Mucosa of stomach (tissue), 1 donor: Measurements from ENCODE around the gene COL7A1.

Experiments used
- H3K27me3 ChIP-seq: one replicate; pipeline ENCODE4 v1.7.0; 2013; ENCODE audit warnings: mild to moderate bottlenecking, low read length; ENCODE audit not compliant: control insufficient read depth, insufficient read depth
- H3K36me3 ChIP-seq: one replicate; pipeline ENCODE4 v1.7.0; 2013; ENCODE audit warnings: low read length; ENCODE audit not compliant: control insufficient read depth, insufficient read depth
- H3K4me1 ChIP-seq: one replicate; pipeline ENCODE4 v1.7.0; 2013; ENCODE audit warnings: mild to moderate bottlenecking, low read length; ENCODE audit not compliant: control insufficient read depth, insufficient read depth
- H3K4me3 ChIP-seq: one replicate; pipeline ENCODE4 v1.7.0; 2013; ENCODE audit warnings: low read length
- H3K9ac ChIP-seq: one replicate; pipeline ENCODE4 v1.7.0; 2013; ENCODE audit warnings: mild to moderate bottlenecking, low read length, moderate library complexity
- H3K9me3 ChIP-seq: one replicate; pipeline ENCODE4 v1.7.0; 2013; ENCODE audit warnings: mild to moderate bottlenecking, low read length, moderate library complexity; ENCODE audit not compliant: control insufficient read depth
- donor health status: Pancreatic carcinoma.

COL7A1 gene

DNA sequence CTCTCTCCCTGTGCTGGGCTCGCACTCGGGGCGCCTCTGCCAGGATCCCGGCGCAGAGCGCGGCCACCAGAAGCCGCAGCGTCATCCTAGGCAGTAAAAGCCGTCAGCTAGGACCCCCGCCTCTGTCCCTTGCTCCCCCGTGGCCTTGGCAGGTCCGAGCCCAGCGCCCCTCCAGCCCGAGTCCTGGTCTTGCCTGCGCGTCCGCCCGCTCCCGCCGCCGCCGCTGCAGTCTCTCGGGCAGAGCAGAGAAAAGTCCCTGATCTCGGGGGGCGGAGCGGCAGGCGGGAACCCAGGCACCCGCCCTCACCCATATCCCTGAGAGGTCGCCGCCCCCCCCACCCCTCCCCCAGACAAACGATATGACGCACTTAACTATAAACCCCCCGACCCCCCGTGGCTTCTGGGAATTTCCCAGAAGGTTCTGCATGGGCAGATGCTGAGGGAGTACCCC is at the start of gene COL7A1:
TSS of gene COL7A1 (minus strand) at position 255 of the 451 bp plus-strand sequence. CDS start at position 85, 170 bp downstream.
- Histone ChIP-seq H3K4me3 (no peak within 1 kb of the TSS), H3K9ac (peak within 1 kb of the TSS; percentile 50), H3K4me1 (peaks cover 29% of the 10 kb centered on the region), H3K36me3 (peaks cover 23% of the 10 kb centered on the region), H3K27me3 (peaks cover 26% of the 10 kb centered on the region), H3K9me3 (no peaks in the 10 kb centered on the region)

DNA sequence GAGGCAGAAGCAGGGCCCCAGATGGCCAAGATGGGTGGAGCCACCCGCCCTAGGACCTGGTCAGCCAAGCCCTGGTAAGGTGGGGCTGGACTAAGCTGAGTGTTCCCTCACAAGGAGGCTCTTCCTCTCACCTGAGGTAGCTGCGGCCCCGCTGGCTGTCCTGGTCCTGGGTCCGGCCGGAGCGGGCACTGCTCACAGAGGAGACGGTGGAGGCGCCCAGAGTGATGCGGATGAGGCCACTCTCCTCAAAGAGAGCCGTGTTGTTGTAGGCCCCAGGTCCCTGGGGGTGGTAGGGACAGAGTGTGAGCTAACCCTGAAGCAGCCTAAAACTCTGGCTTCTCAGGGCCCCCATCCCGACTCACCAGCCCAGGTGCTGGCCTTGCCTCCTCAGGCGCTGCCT is 47.5 kb upstream of the COL7A1 start:
- no peak overlapping the region for H3K4me3 ChIP-seq
- no peaks in the 10 kb centered on the region for H3K36me3 ChIP-seq
- H3K9ac ChIP-seq: no peak overlapping the region
- no peaks in the 10 kb centered on the region for H3K27me3 ChIP-seq
- H3K4me1 ChIP-seq: no peaks in the 10 kb centered on the region
- no peaks in the 10 kb centered on the region for H3K9me3 ChIP-seq

DNA sequence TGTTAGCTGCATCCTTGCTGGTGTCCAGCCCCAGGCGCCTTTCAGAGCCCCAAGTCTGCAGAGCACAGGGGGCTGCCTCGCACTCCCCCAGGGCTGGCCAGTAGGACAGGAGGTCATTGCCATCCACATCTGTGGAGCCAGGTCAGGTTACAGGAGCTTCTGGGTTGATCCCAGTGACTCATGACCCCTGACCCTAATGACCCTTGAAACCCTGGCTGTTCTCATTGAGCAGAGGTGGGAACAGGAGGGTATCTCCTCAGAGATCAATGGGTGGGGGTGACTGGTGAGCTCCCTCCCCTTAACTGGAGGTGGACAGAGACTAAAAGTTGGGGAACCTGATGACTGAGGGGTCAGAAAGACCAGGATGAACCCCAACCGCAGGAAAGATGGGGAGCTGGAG is 46.3 kb upstream of the COL7A1 start:
- Histone ChIP-seq H3K27me3 (no peaks in the 10 kb centered on the region), H3K9ac (no peak overlapping the region), H3K36me3 (no peaks in the 10 kb centered on the region), H3K4me3 (no peak overlapping the region), H3K9me3 (no peaks in the 10 kb centered on the region), H3K4me1 (peaks cover 2% of the 10 kb centered on the region)

DNA sequence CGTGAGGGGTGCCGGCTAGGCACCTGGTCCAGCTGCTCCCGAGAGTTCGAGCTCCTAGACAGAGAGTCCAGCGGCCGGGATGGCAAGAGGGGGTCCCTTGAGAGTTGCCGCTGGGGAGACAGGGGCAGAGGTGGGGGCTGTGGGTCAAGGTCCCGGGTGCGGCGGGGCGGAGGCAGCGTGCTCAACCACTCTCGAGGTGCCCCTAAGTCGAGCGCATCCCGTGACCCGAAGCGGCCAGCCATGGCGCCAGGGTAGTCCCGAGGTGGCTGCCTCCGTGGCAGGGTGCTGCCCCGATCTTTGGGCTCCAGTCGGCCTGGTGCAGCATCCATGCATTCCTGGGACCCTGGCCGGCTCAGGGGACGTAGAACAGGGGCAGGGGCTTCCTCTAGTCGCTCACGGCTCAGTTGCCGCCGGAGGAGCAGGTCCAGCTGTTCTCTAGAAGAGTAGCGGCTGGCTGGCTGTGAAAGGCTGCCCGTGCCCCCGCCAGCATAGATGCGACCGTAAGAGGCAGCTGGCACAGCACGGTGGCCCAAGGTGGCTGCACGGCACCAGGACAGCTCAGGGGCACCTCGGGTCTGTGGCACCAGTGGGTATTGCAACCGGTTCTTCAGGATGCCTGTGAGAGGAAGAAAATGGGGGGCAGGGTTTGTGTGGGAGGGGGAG is 44.9 kb upstream of the COL7A1 start:
- H3K4me3 ChIP-seq: no peak overlapping the region
- no peaks in the 10 kb centered on the region for H3K36me3 ChIP-seq
- H3K4me1 ChIP-seq: peaks cover 10% of the 10 kb centered on the region
- no peak overlapping the region for H3K9ac ChIP-seq
- H3K9me3 ChIP-seq: no peaks in the 10 kb centered on the region
- H3K27me3 ChIP-seq: no peaks in the 10 kb centered on the region

DNA sequence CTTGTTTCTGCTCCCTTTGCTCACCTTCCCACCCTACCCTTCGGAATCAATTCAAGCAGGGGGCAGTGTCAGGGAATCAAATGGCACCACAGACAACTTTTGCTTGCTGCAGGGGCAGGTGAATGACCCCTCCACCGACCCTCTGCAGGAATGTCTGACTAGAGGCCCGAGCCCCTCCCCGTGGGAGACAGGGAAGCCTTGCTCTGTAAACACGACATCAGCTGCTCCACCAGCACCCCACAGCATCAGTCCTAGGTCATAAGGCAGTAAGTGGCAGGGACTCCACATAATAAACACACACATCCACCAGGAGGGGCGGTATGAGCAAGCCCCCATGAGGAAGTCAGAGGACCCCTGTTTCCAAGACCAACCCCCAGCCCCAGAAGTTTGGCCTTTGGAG is 42.2 kb upstream of the COL7A1 start:
- H3K4me1 ChIP-seq: peaks cover 18% of the 10 kb centered on the region
- H3K36me3 ChIP-seq: no peaks in the 10 kb centered on the region
- no peaks in the 10 kb centered on the region for H3K27me3 ChIP-seq
- H3K9me3 ChIP-seq: no peaks in the 10 kb centered on the region
- no peak overlapping the region for H3K4me3 ChIP-seq
- H3K9ac ChIP-seq: no peak overlapping the region

DNA sequence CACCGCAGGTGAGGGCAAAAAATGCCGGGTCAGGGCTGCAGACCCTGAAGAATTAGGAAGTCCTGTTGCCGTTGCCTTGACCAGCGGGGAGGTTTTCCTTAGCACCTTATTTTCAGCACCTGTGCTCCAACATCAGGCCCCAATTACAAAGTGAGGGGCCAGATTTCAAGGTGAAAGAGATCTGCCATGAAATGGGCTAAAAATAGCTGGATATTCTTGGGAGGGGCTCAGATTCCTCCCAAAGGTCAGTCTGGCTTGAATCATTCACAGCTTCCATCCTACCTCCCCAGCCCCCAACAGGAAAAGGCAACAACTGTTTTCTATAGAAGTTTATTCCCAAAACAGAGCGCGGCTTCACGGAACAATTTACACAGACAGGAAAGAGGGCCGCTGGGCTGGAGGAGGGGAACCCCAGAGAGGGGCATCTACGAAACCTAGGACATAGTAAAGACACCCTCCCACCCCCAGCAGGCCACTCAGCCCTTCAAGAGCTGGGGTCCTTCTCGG is 41.1 kb upstream of the COL7A1 start:
- Histone ChIP-seq H3K9me3 (no peaks in the 10 kb centered on the region), H3K4me3 (peak overlapping the region; percentile 47), H3K36me3 (no peaks in the 10 kb centered on the region), H3K9ac (peak overlapping the region; percentile 54), H3K4me1 (peaks cover 18% of the 10 kb centered on the region), H3K27me3 (no peaks in the 10 kb centered on the region)

DNA sequence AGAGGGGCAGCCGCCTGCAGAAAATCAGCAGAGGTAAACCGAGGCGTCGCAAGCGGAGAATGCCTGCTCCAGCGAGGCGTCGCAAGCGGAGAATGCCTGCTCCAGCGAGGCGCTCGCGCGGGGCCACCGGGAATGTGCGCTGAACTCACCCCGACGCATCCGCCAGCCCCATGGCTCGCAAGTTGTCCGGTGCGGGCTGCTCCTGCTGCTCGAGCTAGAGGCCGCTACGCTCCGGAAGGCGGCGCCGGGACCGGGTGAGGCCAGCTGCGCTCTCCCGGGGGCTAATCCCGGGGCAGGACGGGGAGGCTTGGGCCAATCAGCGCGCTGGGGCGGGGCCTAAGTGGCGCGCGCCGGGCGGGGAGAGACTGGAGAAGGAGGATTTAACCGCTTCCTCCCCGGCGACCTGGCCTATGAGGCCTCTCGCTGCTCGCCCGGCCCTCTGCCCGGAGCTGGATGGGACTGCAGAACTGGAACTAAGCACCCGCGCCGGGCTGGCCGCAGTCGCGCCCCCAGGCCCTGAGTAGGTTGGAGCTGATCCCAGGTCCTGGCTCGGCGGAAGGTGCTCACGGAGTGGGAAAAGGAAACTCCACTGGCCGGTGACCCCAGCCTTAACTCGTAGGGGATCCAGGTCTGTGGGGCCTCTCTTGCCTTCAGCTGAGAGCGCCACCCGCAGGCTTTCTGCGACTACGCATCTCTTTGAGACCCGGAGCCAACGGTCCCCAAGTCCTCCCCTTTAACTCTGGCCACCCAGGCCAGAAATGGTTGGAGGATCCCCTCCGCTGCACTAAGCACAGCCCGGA is 40.3 kb upstream of the COL7A1 start, which contains the start of gene SLC26A6:
TSS of gene SLC26A6 (minus strand) at position 240 of the 800 bp plus-strand sequence. CDS start at position 172, 68 bp downstream.
- Histone ChIP-seq H3K4me3 (peak within 1 kb of the TSS; percentile 80), H3K27me3 (no peaks in the 10 kb centered on the region), H3K9ac (peak within 1 kb of the TSS; percentile 76), H3K4me1 (peaks cover 18% of the 10 kb centered on the region), H3K9me3 (no peaks in the 10 kb centered on the region), H3K36me3 (no peaks in the 10 kb centered on the region)

DNA sequence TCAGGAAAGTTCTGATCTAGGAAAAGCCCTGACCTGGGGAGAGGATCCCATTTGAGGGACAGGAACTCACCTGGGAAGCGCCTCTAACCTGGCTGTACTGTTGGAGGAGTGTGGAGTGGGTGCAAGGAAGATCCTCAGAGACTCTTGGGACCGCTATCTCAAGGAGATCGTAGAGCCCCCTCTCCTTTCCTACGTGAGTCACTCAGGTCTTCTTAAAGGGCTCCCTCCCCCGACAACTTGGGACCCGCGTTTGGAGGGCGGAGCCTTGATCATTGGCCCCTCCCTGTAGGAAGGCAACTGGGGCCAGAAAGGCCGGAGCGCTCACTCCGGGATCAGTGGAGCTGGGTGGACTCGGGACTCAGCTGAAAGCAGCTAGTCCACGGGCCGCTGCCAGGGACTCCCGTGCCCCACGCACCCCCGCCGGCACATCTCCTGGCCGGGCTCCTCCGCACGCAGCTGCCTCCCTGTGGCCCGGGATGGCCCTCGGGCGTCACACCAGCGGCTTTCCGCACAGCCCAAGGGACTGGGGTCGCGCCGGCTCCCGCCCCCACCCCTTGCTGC is 39.6 kb upstream of the COL7A1 start:
- Histone ChIP-seq H3K36me3 (no peaks in the 10 kb centered on the region), H3K4me1 (peaks cover 18% of the 10 kb centered on the region), H3K4me3 (peak overlapping the region; percentile 80), H3K9me3 (no peaks in the 10 kb centered on the region), H3K27me3 (no peaks in the 10 kb centered on the region), H3K9ac (peak overlapping the region; percentile 76)

DNA sequence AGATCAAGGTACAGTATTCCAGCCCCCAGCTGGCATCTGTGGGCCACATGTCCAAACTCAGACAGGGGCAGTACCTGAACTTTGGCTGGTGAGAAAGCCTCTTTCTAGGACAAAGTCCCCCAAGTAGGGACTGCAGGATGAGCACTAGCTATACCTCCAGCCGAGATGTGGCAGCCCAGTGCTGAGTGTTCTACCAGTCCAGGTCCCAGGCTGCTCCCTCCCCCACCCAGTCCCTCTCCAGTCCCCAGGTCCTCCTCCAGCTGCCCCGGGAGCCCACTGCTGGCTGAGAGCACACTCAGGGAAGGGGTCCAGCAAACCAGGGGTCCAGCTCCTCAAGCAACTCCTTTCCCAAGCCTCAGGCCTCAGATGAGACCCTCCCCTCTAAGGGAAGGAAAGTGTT is 38.6 kb upstream of the COL7A1 start:
- Histone ChIP-seq H3K4me3 (no peak overlapping the region), H3K9me3 (no peaks in the 10 kb centered on the region), H3K9ac (peak overlapping the region; percentile 76), H3K27me3 (no peaks in the 10 kb centered on the region), H3K36me3 (no peaks in the 10 kb centered on the region), H3K4me1 (peaks cover 18% of the 10 kb centered on the region)

DNA sequence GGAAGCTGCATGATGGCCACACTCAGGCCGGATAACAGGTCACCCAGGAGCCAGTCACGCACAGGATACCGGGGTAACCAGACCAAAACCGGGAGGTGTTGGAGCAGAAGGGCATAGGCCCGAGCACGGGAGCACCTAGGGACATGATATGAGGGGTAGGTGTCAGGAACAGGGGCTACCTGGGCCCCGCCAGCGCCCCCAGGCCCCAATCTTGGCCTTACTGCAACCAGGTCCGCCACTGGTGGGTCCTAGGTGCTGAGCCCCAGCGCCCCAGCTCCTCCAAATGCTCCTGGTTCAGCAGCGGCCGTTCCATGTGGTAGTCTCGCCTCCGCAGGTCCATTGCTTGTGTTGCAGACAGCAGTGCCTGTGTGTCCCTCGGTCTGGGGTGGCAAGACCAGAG is 38.1 kb upstream of the COL7A1 start:
- Histone ChIP-seq H3K4me3 (no peak overlapping the region), H3K27me3 (no peaks in the 10 kb centered on the region), H3K36me3 (no peaks in the 10 kb centered on the region), H3K9me3 (no peaks in the 10 kb centered on the region), H3K9ac (no peak overlapping the region), H3K4me1 (peaks cover 18% of the 10 kb centered on the region)

DNA sequence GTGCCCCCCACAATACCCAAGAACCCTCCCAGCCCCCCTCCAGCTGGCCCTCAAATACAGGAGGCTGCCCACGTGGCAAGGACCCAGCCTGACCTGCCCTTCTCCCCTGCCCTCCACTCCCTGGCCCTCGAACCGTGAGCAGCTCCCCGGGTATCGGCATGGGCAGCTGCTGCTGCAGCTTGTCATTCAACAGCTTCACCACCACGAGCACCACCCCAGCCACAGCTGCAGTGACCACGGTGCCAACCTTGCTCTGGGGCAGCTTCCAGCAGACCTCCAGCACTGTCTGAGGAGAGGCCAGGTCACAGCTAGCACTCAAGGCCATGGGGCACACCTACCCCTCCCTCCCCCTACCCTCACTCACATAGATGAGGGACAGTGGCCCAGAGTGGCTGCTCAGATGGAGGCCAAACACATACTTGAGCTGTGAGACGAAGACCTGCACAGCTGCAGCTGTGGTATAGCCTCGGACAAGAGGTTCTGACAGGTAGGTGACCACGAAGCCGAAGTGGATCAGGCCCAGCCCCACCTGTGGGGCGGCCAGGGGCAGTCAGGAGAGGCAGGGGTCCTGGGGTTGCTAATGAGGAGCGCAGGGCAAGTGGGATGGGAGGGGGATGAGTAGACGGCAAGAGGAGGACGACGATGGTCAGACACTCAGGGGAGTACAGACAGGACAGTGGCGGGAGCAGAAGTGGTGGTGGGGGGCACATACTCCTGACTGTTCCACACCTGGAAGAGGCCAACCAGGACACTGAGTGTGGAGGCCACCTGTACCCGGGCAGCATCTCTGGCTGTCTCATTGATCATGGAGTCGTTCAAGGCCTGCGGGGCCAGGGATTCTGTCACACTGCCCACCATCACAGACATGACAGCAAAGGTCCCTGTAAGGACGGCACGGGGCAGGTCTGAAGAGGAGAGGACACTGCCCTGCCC is 36.7 kb upstream of the COL7A1 start:
- H3K4me3 ChIP-seq: no peak overlapping the region
- no peaks in the 10 kb centered on the region for H3K27me3 ChIP-seq
- peaks cover 18% of the 10 kb centered on the region for H3K4me1 ChIP-seq
- H3K36me3 ChIP-seq: no peaks in the 10 kb centered on the region
- no peaks in the 10 kb centered on the region for H3K9me3 ChIP-seq
- no peak overlapping the region for H3K9ac ChIP-seq
